T-helper 1 cell (primary cell): ENCODE results near the gene HNRNPCL4.
"Not testable (repeated sequence)": the region's sequence is repeated elsewhere in the genome, so short reads cannot be mapped to it uniquely, and the experiment has no call there.

ENCODE experiments used
- DNase-seq, 5 donors: peaks; one replicate each; pipeline ENCODE4 v3.0.0-alpha.2; 2012 to 2020
- total RNA-seq, 4 donors: gene quantifications; one replicate each; lab custom pipeline; 2026; lab: John Stamatoyannopoulos, UW

The HNRNPCL4 gene
- total RNA-seq, result 0 reads per million in 4 donors

- DNase-seq, result not testable (repeated sequence)
Measured at GRCh38 chr1:13165531-13165930, at the start of gene HNRNPCL4. Gene HNRNPCL4 (minus strand): TSS chr1:13165631. CDS start chr1:13165467, 164 bp downstream.

GRCh38 chr1:13208712-13209111 lies 43.3 kb upstream of the HNRNPCL4 start:
- DNase-seq, result not testable (repeated sequence)

GRCh38 chr1:13201309-13201708 lies 35.9 kb upstream of the HNRNPCL4 start, which contains the start of gene PRAMEF13:
Gene PRAMEF13 (minus strand): TSS chr1:13201409. CDS start chr1:13199589, 1,820 bp downstream.
- not testable (repeated sequence) for DNase-seq

DNA sequence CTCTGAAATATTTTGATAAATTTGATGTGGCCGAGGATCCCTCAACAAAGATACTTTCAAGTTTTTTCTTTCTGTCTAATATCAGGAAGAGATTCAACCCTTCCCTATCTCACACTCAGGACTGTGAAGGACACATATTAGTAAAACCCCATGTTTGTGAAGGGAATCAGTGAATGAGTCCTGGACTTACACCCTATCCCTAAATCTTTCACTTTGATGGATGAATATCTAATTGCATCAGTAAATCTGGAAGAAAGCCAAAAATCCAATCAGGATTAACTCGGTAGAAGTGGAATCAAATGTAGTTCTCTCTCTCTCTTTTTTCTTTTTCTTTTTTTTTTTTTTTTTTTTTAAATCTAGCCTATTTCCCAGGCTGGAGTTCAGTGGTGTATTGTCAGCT lies 6.1 kb upstream of the HNRNPCL4 start, which contains the start of gene PRAMEF9:
TSS of gene PRAMEF9 (plus strand) at position 301 of the 400 bp plus-strand sequence. CDS start 3,433 bp downstream, outside the sequence.
- not testable (repeated sequence) for DNase-seq

GRCh38 chr1:13155909-13156308 lies 9.5 kb downstream of the HNRNPCL4 start, which contains the start of gene PRAMEF26:
Gene PRAMEF26 (minus strand): TSS chr1:13156009. CDS start chr1:13153095, 2,914 bp downstream.
- DNase-seq, result not testable (repeated sequence)

GRCh38 chr1:13116754-13117153 lies 48.7 kb downstream of the HNRNPCL4 start, which contains the start of gene HNRNPCL2:
Gene HNRNPCL2 (minus strand): TSS chr1:13116854. CDS start chr1:13116400, 454 bp downstream.
- DNase-seq, result not testable (repeated sequence)
